GM18909 (cell line): ENCODE results near the gene SAP25.

Source experiments
- ATAC-seq: cut with Tn5 transposase; IDR thresholded peaks from one replicate; pipeline ENCODE4 v1.9.1; 2021; ENCODE audit warnings: mild to moderate bottlenecking; ENCODE audit not compliant: unreplicated experiment, poor library complexity

SAP25 gene

GRCh38 chr7:100598425-100598824 lies 24.7 kb upstream of the SAP25 start:
- ATAC-seq = no peak

GRCh38 chr7:100595188-100595587 lies 21.5 kb upstream of the SAP25 start:
- ATAC-seq = no peak

- ATAC-seq = no peak
Observed at GRCh38 chr7:100591596-100591995, 17.9 kb upstream of the SAP25 start.

GRCh38 chr7:100590077-100590737 lies 16.5 kb upstream of the SAP25 start:
- no peak for ATAC-seq

GRCh38 chr7:100589341-100589947 lies 15.7 kb upstream of the SAP25 start:
- ATAC-seq = no peak

- ATAC-seq = no peak
Observed at GRCh38 chr7:100588438-100588837, 14.7 kb upstream of the SAP25 start.

GRCh38 chr7:100586266-100587025 lies 12.7 kb upstream of the SAP25 start, which contains the start of gene FBXO24:
Gene FBXO24, plus strand, starts transcription at chr7:100586328. Its CDS starts 298 bp downstream, at chr7:100586626.
- peak; percentile 88 for ATAC-seq

- peak; percentile 24 for ATAC-seq
Observed at GRCh38 chr7:100585511-100586265, 12.0 kb upstream of the SAP25 start, which contains the start of gene LRCH4. Gene LRCH4, minus strand, starts transcription at chr7:100586129. Its CDS starts 29 bp downstream, at chr7:100586100.

- ATAC-seq = no peak
Observed at GRCh38 chr7:100584683-100585510, 11.2 kb upstream of the SAP25 start.

- no peak for ATAC-seq
Observed at GRCh38 chr7:100584054-100584682, 10.5 kb upstream of the SAP25 start.

GRCh38 chr7:100583132-100584053 lies 9.7 kb upstream of the SAP25 start:
- no peak for ATAC-seq

GRCh38 chr7:100582650-100583049 lies 8.9 kb upstream of the SAP25 start:
- no peak for ATAC-seq

GRCh38 chr7:100582041-100582579 lies 8.4 kb upstream of the SAP25 start:
- no peak for ATAC-seq

- no peak for ATAC-seq
Observed at GRCh38 chr7:100580466-100581283, 7.0 kb upstream of the SAP25 start.

GRCh38 chr7:100578246-100579183 lies 4.8 kb upstream of the SAP25 start:
- no peak for ATAC-seq

- ATAC-seq = no peak
Observed at GRCh38 chr7:100577507-100577906, 3.8 kb upstream of the SAP25 start.
